Measurements from ENCODE around the gene KCTD16. TPM values are rescaled to one million over a fixed set of nuclear protein-coding genes. Genes with fewer than 3 reads are reported as not detected.

The KCTD16 gene
- total RNA-seq, 1 experiment from 2014 or later = 0.14 TPM

DNA sequence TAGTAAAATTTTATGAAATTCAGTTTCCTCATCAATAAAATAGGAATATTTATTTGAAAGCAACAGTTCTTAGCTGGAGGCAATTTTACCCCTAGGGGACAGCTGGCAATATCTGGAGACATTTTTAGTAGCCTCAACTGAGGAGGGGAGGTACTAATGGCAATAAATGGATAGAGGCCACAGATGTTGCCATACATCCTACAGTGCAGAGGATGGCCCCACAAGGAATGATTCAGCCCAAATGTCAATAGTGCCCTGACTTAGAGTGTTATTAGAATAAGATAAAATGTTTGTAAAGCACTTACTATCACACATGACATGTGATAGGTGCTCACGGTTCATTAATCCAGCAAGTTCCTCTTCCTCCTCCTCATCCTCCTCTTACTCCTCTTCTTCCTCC lies 293.6 kb downstream of the KCTD16 start:
- Mint-ChIP-seq H3K4me3 (ENCODE audit: low read depth, unreplicated experiment) (no peak overlapping the region), H3K27ac (ENCODE audit: unreplicated experiment) (no peak overlapping the region), H3K4me1 (ENCODE audit: low read depth, unreplicated experiment) (peaks cover 9% of the 10 kb centered on the region), H3K27me3 (ENCODE audit: unreplicated experiment) (peaks cover 17% of the 10 kb centered on the region), H3K36me3 (ENCODE audit: insufficient read depth, unreplicated experiment) (no peaks in the 10 kb centered on the region), H3K9me3 (ENCODE audit: low read depth, unreplicated experiment) (peaks cover 5% of the 10 kb centered on the region)
- no peak for DNase-seq
- BruUV-seq (replicated peaks) = no TSS peak
- CTCF ChIA-PET = no interaction called here
- intact Hi-C loops (cut with micrococcal nuclease; ENCODE audit: unreplicated experiment) = no loop called here
- TF ChIP-seq CTCF (IDR thresholded peaks at IDR 0.05; ENCODE audit: unreplicated experiment) = no peak

DNA sequence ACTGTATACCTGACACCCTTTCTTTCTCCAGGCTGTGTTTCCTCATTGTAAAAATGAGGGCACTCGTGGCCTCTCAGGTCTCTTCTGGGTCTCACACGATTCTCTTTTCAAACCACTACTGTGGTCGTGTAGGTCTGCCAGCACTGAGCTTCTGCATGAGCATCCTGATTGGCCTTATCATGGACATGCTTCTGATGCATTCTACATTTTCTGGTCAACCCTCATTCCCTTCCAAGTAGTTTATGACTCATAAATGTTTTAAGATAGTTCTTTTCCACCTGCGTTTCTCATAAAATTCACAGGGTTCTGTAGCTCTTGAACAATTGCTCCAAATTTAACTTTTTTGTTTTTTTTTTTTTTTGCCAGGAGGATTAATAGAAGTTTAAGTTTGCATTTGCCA lies 294.8 kb downstream of the KCTD16 start:
- DNase-seq = no peak
- Mint-ChIP-seq H3K4me3 (ENCODE audit: low read depth, unreplicated experiment) (no peak overlapping the region), H3K27ac (ENCODE audit: unreplicated experiment) (no peak overlapping the region), H3K27me3 (ENCODE audit: unreplicated experiment) (peaks cover 17% of the 10 kb centered on the region), H3K9me3 (ENCODE audit: low read depth, unreplicated experiment) (peaks cover 5% of the 10 kb centered on the region), H3K36me3 (ENCODE audit: insufficient read depth, unreplicated experiment) (no peaks in the 10 kb centered on the region), H3K4me1 (ENCODE audit: low read depth, unreplicated experiment) (peaks cover 9% of the 10 kb centered on the region)
- TF ChIP-seq CTCF (IDR thresholded peaks at IDR 0.05; ENCODE audit: unreplicated experiment) = no peak
- CTCF ChIA-PET = no interaction called here
- intact Hi-C loops (cut with micrococcal nuclease; ENCODE audit: unreplicated experiment) = loop anchor here (5.0 kb wide), 2 partner anchors 263 to 772 kb away; no protein-coding TSS in a partner anchor
- BruUV-seq (replicated peaks) = no TSS peak

DNA sequence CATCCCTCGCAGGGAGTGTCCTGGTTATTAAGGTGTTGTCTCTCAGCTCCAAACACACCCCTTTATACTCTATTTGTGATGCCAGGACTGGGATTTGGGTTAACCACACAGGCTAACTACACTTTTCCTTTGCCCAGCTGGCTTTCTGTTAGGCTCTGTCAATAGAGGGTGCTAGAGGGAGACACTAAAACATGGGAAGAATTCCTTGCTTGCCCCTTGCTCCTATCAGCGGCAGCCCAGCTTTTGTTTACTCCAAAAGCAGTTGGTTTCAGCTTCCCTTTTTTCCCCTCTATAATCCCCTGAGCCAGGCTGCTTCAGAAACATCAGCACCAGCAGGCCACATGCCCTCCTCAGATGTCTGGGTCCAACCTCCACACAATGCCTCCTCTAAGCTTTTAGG lies 297.1 kb downstream of the KCTD16 start:
- peaks cover 2% of the 10 kb centered on the region for H3K9me3 Mint-ChIP-seq (ENCODE audit: low read depth, unreplicated experiment)
- peak; percentile 44 for DNase-seq
- H3K27me3 Mint-ChIP-seq (ENCODE audit: unreplicated experiment) = peaks cover 17% of the 10 kb centered on the region
- H3K4me3 Mint-ChIP-seq (ENCODE audit: low read depth, unreplicated experiment) = no peak overlapping the region
- intact Hi-C loops (cut with micrococcal nuclease; ENCODE audit: unreplicated experiment) = loop anchor here (5.0 kb wide), 2 partner anchors 265 to 770 kb away; no protein-coding TSS in a partner anchor
- peaks cover 9% of the 10 kb centered on the region for H3K4me1 Mint-ChIP-seq (ENCODE audit: low read depth, unreplicated experiment)
- CTCF ChIA-PET = interaction anchor here (0.6 to 1.1 kb wide), 5 partner anchors 264 to 1511 kb away, joined by 3 to 5 read pairs (median 4); no protein-coding TSS in a partner anchor
- TF ChIP-seq CTCF (IDR thresholded peaks at IDR 0.05; ENCODE audit: unreplicated experiment) = no peak
- H3K27ac Mint-ChIP-seq (ENCODE audit: unreplicated experiment) = no peak overlapping the region
- no TSS peak for BruUV-seq (replicated peaks)
- no peaks in the 10 kb centered on the region for H3K36me3 Mint-ChIP-seq (ENCODE audit: insufficient read depth, unreplicated experiment)

DNA sequence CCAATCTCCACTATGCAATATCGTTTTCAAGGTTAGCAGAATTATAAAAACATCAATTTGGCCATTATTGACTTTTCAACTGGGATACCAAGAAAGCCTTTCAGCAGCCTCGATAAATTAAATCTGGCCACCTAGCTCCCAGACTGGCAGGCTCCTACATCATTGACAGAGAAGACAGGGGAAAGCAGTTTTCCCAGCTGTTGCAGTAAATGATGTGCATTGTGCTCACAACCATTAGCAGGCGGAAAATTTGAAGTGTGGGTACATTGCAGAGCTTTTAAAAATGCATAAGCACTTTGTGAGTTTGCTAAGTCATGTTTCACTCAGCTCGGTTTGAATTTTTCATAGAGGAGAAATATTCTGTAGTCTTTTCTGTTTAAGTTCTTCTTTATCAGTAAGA lies 297.9 kb downstream of the KCTD16 start:
- H3K27ac Mint-ChIP-seq (ENCODE audit: unreplicated experiment) = no peak overlapping the region
- BruUV-seq (replicated peaks) = no TSS peak
- intact Hi-C loops (cut with micrococcal nuclease; ENCODE audit: unreplicated experiment) = loop anchor here (5.0 kb wide), 2 partner anchors 266 to 769 kb away; no protein-coding TSS in a partner anchor
- H3K9me3 Mint-ChIP-seq (ENCODE audit: low read depth, unreplicated experiment) = peaks cover 2% of the 10 kb centered on the region
- peaks cover 9% of the 10 kb centered on the region for H3K4me1 Mint-ChIP-seq (ENCODE audit: low read depth, unreplicated experiment)
- peaks cover 17% of the 10 kb centered on the region for H3K27me3 Mint-ChIP-seq (ENCODE audit: unreplicated experiment)
- H3K4me3 Mint-ChIP-seq (ENCODE audit: low read depth, unreplicated experiment) = no peak overlapping the region
- CTCF ChIA-PET = no interaction called here
- no peak for TF ChIP-seq CTCF (IDR thresholded peaks at IDR 0.05; ENCODE audit: unreplicated experiment)
- no peaks in the 10 kb centered on the region for H3K36me3 Mint-ChIP-seq (ENCODE audit: insufficient read depth, unreplicated experiment)
- no peak for DNase-seq

Measured in Calu3 (cell line).